ENCODE data around the gene FBF1. TPM values are rescaled to one million over a fixed set of nuclear protein-coding genes. Genes with fewer than 3 reads are reported as not detected.

The FBF1 gene
- total and polyA plus RNA-seq, 9 of the 15 experiments (the other 6 are each of a cell fraction or from before 2014, with no cell fraction given): 0.46 to 14.9 (median 7.5) TPM

DNA sequence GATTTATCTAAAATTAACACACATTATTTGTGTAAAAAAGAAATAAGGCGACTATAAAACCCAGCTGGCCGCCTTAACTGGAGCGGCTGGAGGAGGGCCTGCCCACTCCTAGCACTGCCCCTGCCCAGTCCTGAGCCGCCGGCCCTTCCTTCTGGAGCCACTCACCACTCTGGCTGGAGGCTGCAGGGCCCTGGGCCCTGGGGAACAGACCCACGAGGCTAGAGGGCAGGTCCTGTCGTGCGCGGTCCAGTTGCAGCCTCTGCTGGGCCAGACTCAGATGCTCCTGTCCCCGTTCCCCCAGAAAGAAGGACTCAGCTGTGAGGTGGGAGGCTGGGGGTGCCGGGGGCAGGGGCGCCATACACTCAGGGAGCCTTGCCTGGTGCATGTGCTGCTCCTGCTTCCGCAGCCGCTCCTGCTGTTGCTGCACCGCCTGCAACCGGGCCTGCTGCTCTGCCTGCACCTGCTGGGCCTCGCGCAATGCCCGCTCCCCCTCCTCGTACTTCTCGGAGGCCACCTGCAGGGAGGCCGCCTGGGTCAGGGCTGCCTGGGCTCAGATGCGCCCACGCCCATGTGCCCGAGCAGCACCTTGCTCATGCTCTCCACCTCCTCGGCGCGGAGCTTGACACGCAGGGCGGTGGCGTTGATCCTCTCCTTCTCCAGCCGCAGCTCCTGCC, 27.2 kb downstream of the FBF1 start:
- intact Hi-C loops (cut with micrococcal nuclease) (no loop called here), in situ Hi-C loops (cut with MboI) (loop anchor here (5.0 kb wide), 1 partner anchor 379 kb away; no protein-coding TSS in a partner anchor)
- no peaks in the 10 kb centered on the region for H3K9me1 ChIP-seq (ENCODE audit: control insufficient read depth, insufficient read depth, low read length)
- no TSS peak for BruUV-seq (replicated peaks)
- CTCF ChIA-PET (ENCODE audit: low intra/inter-chr PET ratio): no interaction called here
- H3K27me3 ChIP-seq (ENCODE audit: control insufficient read depth in 2 of 2, insufficient read depth in 2 of 2, low read length in 2 of 2): no peaks in the 10 kb centered on the region
- POLR2A ChIA-PET: interaction anchor here (0.8 kb wide), 1 partner anchor 14 kb away, joined by 5 read pairs; no protein-coding TSS in a partner anchor
- H3K4me1 ChIP-seq (replicated peaks in 1 of 2; ENCODE audit: control insufficient read depth in 2 of 2, insufficient read depth in 2 of 2, low read length in 2 of 2): peaks cover 0 to 45% of the 10 kb centered on the region in 2 experiments; a peak in 2 of 5 replicates
- no peaks in the 10 kb centered on the region for H3K9me3 ChIP-seq (replicated peaks; ENCODE audit: control insufficient read depth, insufficient read depth, low read depth, low read length)
- no peak overlapping the region for H2AFZ ChIP-seq (ENCODE audit: low read depth, low read length)
- H3K36me3 ChIP-seq (ENCODE audit: control insufficient read depth, insufficient read depth, low read length): peaks cover 6% of the 10 kb centered on the region; the same call in 1 of the 3 replicates
- H3K4me2 ChIP-seq (ENCODE audit: insufficient read depth, low read length): no peak overlapping the region
- 87% methylated on average over 26 of the region's 32 CpGs for WGBS (ENCODE audit: insufficient coverage, low coverage, missing lambda C conversion rate)
- TF ChIP-seq NFE2 (IDR thresholded peaks at IDR 0.05; ENCODE audit: low read depth) (no peak), ZNF408 (CRISPR knock-in tag; IDR thresholded peaks at IDR 0.05; ENCODE audit: low read depth) (no peak), HDAC8 (tag; IDR thresholded peaks at IDR 0.05) (no peak), SMAD2 (IDR thresholded peaks at IDR 0.05; ENCODE audit: low read depth, low read length) (no peak), ZNF699 (CRISPR knock-in tag; IDR thresholded peaks at IDR 0.05; ENCODE audit: insufficient replicate concordance) (no peak), TAF9B (IDR thresholded peaks at IDR 0.05; ENCODE audit: partially characterized antibody) (no peak)
- TF ChIP-seq, protein P1, sequence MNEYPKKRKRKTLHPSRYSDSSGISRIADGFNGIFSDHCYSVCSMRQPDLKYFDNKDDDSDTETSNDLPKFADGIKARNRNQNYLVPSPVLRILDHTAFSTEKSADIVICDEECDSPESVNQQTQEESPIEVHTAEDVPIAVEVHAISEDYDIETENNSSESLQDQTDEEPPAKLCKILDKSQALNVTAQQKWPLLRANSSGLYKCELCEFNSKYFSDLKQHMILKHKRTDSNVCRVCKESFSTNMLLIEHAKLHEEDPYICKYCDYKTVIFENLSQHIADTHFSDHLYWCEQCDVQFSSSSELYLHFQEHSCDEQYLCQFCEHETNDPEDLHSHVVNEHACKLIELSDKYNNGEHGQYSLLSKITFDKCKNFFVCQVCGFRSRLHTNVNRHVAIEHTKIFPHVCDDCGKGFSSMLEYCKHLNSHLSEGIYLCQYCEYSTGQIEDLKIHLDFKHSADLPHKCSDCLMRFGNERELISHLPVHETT (CRISPR knock-in tag; conservative IDR thresholded peaks at IDR 0.05 in 1 of 2, IDR thresholded peaks at IDR 0.05 in 1 of 2): no peak
- TF ChIP-seq, protein P2, sequence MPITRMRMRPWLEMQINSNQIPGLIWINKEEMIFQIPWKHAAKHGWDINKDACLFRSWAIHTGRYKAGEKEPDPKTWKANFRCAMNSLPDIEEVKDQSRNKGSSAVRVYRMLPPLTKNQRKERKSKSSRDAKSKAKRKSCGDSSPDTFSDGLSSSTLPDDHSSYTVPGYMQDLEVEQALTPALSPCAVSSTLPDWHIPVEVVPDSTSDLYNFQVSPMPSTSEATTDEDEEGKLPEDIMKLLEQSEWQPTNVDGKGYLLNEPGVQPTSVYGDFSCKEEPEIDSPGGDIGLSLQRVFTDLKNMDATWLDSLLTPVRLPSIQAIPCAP (CRISPR knock-in tag; IDR thresholded peaks at IDR 0.05; ENCODE audit: borderline replicate concordance): no peak
- TF ChIP-seq, protein P3, sequence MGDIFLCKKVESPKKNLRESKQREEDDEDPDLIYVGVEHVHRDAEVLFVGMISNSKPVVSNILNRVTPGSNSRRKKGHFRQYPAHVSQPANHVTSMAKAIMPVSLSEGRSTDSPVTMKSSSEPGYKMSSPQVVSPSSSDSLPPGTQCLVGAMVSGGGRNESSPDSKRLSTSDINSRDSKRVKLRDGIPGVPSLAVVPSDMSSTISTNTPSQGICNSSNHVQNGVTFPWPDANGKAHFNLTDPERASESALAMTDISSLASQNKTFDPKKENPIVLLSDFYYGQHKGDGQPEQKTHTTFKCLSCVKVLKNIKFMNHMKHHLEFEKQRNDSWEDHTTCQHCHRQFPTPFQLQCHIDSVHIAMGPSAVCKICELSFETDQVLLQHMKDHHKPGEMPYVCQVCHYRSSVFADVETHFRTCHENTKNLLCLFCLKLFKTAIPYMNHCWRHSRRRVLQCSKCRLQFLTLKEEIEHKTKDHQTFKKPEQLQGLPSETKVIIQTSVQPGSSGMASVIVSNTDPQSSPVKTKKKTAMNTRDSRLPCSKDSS (IDR thresholded peaks at IDR 0.05; ENCODE audit: low read depth, partially characterized antibody): no peak
- TF ChIP-seq, protein P4, sequence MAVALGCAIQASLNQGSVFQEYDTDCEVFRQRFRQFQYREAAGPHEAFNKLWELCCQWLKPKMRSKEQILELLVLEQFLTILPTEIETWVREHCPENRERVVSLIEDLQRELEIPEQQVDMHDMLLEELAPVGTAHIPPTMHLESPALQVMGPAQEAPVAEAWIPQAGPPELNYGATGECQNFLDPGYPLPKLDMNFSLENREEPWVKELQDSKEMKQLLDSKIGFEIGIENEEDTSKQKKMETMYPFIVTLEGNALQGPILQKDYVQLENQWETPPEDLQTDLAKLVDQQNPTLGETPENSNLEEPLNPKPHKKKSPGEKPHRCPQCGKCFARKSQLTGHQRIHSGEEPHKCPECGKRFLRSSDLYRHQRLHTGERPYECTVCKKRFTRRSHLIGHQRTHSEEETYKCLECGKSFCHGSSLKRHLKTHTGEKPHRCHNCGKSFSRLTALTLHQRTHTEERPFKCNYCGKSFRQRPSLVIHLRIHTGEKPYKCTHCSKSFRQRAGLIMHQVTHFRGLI (CRISPR knock-in tag; IDR thresholded peaks at IDR 0.05): no peak
- H3K9ac ChIP-seq (ENCODE audit: insufficient read depth in 1 of 2, low read depth in 2 of 2, low read length in 2 of 2): peak overlapping the region in 1 of 2 experiments; percentile 26; a peak in 1 of 4 replicates
- no peak for ATAC-seq
- no peak overlapping the region for H3K27ac ChIP-seq (ENCODE audit: extremely low read depth, low read depth, low read length)
- H4K20me1 ChIP-seq (replicated peaks; ENCODE audit: control insufficient read depth, insufficient read depth, low read length): no peaks in the 10 kb centered on the region
- no peak for FAIRE-seq
- no peak overlapping the region for H3K4me3 ChIP-seq
- DNase-seq (ENCODE audit: extremely low read depth in 1 of 4, low spot score in 3 of 4): no peak
- H3K79me2 ChIP-seq (ENCODE audit: control insufficient read depth, insufficient read depth, low read length): no peaks in the 10 kb centered on the region
